Body of pancreas (tissue), 4 donors: Measurements from ENCODE around the gene KIAA0825.

ENCODE experiments used
- POLR2A ChIP-seq, 3 donors: fragments of 450-650 bp; IDR thresholded peaks; one replicate each; pipeline ENCODE4 v1.6.1; 2016; ENCODE audit warnings: antibody characterized with exemption in 3 of 3, mild to moderate bottlenecking in 2 of 3
- TF ChIP-seq, protein P1 (sequence below), 7 experiments: fragments of 450-650 bp in 4 of 7; fragments of 200-600 bp in 3 of 7; sonication (generic) in 3 of 7; IDR thresholded peaks; one replicate each; pipeline ENCODE4 v1.5.1; 2016 to 2019; ENCODE audit warnings: antibody characterized with exemption in 7 of 7

GRCh38 chr5:94517490-94518488 lies 100.6 kb downstream of the KIAA0825 start:
- TF ChIP-seq, protein P1, sequence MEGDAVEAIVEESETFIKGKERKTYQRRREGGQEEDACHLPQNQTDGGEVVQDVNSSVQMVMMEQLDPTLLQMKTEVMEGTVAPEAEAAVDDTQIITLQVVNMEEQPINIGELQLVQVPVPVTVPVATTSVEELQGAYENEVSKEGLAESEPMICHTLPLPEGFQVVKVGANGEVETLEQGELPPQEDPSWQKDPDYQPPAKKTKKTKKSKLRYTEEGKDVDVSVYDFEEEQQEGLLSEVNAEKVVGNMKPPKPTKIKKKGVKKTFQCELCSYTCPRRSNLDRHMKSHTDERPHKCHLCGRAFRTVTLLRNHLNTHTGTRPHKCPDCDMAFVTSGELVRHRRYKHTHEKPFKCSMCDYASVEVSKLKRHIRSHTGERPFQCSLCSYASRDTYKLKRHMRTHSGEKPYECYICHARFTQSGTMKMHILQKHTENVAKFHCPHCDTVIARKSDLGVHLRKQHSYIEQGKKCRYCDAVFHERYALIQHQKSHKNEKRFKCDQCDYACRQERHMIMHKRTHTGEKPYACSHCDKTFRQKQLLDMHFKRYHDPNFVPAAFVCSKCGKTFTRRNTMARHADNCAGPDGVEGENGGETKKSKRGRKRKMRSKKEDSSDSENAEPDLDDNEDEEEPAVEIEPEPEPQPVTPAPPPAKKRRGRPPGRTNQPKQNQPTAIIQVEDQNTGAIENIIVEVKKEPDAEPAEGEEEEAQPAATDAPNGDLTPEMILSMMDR (IDR thresholded peaks at IDR 0.05), result no peak
- TF ChIP-seq POLR2A (IDR thresholded peaks at IDR 0.05), result no peak
